GM12874 (cell line): ENCODE measurements around the gene CFAP157.

Source experiments
- TF ChIP-seq, protein P1 (sequence below): IDR thresholded peaks from 2 replicates; pipeline ENCODE4 v1.5.1; 2011; ENCODE audit warnings: low read depth, mild to moderate bottlenecking, control low read depth, low read length, moderate library complexity; ENCODE audit not compliant: insufficient read depth

CFAP157 gene

DNA sequence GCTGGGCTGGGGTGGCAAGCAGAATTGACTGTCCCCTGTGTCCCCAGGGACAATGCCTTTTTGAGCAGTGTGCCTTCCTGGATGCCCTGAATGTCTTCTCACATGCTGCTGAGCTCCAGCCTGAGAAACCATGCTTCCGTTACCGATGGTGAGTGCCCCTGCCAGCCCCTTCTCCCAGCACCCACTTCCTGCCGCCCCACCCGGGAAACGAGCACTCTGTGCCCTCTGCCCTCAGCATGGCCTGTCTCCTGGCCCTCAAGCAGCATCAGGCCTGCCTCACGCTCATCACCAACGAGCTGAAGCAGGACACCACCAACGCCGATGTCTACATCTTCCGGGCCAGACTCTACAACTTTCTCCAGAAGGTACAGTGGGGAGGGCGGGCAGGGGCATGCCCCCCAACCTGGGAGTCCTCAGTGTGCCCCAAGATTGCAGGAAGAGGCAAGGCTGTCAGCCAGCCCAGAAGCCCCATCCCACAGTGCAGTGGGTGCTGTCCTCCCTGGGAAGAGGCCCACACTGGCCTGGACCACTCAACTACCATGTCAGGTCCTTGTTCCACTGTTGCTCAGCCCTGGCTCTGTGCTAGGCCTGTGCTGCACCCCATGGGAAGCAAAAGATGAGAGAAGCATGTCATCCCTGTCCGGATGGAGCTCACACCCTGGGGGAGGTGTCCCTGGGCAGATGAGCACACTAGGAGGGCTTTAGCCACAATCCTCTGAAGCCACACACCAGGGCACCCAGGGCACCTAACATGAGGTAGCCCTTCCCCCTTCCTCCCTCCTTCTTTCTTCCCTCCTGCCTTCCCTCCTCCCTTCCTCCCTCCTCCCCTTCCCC lies 13.5 kb downstream of the CFAP157 start:
- TF ChIP-seq, protein P1, sequence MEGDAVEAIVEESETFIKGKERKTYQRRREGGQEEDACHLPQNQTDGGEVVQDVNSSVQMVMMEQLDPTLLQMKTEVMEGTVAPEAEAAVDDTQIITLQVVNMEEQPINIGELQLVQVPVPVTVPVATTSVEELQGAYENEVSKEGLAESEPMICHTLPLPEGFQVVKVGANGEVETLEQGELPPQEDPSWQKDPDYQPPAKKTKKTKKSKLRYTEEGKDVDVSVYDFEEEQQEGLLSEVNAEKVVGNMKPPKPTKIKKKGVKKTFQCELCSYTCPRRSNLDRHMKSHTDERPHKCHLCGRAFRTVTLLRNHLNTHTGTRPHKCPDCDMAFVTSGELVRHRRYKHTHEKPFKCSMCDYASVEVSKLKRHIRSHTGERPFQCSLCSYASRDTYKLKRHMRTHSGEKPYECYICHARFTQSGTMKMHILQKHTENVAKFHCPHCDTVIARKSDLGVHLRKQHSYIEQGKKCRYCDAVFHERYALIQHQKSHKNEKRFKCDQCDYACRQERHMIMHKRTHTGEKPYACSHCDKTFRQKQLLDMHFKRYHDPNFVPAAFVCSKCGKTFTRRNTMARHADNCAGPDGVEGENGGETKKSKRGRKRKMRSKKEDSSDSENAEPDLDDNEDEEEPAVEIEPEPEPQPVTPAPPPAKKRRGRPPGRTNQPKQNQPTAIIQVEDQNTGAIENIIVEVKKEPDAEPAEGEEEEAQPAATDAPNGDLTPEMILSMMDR, result no peak

DNA sequence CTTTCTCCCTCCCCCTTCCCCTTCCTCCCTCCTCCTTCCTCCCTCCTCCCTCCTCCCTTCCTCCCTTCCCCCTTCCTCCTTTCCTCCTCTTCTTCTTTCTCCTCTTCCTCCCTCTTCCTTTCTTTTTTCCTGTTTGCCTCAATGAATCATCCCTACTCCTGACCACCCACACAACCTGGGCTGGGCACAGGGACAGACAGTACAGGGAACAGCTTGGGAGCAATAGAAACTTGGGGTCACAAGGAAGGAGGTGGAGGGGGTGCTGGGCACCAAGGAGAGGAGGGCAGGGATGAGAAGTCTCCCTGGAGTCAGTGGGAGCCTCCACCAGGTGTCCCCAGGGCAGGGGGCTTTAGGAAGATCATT lies 14.1 kb downstream of the CFAP157 start:
- TF ChIP-seq, protein P1, result no peak

DNA sequence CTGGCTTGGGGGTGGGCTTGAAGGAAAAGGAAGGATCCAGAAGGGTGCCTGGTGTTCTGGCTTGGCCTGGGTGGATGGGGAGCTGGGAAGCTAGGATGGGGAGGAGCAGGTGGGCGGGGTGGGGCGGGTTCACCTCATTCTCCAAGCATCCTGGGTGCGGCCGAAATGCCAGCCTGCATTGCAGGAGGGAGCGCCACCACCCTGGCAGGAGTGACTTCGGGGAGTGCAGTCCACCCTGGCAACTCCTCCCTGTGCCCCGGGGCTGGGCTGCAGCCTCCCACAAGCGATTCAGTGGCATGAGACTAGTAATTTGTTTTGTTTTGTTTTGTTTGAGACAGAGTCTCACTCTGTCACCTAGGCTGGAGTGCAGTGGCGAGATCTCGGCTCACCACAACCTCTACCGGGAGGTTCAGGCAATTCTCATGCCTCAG lies 14.6 kb downstream of the CFAP157 start:
- TF ChIP-seq, protein P1, result no peak

DNA sequence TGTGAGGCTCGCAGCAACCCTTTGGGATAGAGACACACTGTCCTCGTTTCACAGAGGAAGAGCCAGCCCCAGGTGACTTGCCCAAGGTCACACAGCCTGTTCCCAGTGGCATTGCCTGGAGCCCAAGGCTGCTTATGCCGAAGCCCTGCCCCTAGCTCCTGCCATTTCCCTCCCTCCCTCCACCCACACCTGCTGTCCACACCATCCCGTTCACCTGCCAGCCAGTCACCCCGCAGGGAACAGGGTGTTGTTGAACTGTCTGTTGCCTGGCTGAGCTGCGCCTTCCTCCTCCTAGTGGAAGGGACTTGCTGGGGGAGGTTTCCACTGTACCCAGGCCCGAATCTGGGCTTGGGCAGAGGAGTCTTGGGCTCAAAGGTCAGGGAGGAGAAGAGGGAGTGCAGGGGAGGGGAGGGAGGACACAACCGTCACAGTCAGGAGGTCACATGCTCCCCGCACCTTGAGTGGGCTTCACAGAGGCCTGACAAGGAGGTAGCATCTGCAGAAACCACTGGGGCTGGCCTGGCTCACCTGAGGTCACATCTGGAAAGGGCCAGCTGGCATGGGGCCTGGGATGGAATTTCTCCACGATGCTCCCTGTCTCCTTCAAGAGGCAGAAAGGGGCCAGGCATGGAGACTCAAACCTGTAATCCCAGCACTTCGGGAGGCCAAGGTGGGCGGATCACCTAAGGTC lies 15.4 kb downstream of the CFAP157 start:
- TF ChIP-seq, protein P1, result no peak

DNA sequence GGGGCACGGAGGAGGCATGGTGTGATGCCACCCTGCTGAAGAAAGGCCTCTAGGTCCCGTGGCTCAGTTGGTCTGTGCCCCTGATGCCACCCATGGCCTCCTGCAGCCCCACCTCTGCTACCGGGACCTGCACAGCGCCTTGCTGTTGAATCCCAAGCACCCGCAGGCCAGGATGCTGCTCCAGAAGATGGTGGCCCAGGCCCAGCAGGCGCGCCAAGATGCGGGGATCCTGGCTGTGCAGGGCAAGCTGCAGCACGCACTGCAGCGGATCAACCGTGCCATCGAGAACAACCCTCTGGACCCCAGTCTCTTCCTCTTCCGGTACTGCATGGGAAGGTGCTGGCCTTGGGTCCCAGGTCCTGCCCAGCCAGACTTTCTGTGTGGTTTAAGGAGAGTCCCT lies 16.2 kb downstream of the CFAP157 start:
- TF ChIP-seq, protein P1, result no peak

DNA sequence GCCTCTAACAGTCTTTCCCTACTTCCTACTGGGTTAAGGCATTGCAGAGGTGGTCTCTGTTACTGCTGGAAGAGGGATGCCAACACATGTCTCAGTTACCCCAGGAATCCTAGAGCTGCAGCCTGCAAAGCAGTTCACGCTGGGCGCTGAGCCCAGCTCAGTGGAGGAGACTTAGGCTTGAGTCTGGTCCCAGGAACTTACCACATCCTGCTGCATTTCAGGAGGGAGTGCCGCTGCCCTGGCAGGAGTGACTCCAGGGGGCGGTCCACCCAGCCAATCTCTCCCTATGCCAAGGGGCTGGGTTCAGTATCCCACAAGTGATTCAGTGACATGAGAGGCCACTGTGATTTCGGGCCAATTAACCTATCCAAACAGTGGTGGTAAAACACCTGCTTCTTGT lies 16.7 kb downstream of the CFAP157 start:
- TF ChIP-seq, protein P1, result no peak

DNA sequence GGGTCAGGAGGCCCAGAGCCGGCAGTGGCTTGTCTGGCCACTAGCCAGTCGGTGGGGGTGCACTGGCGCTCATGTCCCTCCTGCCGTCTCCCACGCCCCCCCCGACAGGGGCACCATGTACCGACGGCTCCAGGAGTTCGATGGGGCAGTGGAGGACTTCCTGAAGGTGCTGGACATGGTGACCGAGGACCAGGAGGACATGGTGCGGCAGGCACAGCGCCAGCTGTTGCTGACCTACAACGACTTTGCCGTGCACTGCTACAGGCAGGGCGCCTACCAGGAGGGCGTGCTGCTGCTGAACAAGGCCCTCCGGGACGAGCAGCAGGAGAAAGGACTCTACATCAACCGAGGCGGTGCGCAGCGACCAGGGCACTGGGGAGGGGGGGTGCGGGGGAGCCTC lies 17.2 kb downstream of the CFAP157 start:
- TF ChIP-seq, protein P1, result no peak
